GM23248 (cell line): Measurements from ENCODE around the gene CELA3A. TPM values are rescaled to one million over a fixed set of nuclear protein-coding genes. Genes with fewer than 3 reads are reported as not detected.

ENCODE experiments used
- DNase-seq: peaks from one replicate; pipeline ENCODE4 v3.0.0-alpha.2; 2015
- H2AFZ ChIP-seq: fragments of 200-600 bp; sonication (generic); 2 replicates; pipeline ENCODE4 v1.6.1; 2016; ENCODE audit warnings: antibody characterized with exemption
- H3F3A ChIP-seq: fragments of 200-600 bp; sonication (generic); 2 replicates; pipeline ENCODE4 v1.6.1; 2016; ENCODE audit warnings: mild to moderate bottlenecking, antibody characterized with exemption, mixed run types; ENCODE audit not compliant: insufficient read depth
- H3K27ac ChIP-seq: fragments of 200-600 bp; sonication (generic); 2 replicates; pipeline ENCODE4 v1.5.1; 2016; ENCODE audit warnings: mild to moderate bottlenecking
- H3K27me3 ChIP-seq: fragments of 200-600 bp; sonication (generic); replicated peaks from 2 replicates; pipeline ENCODE4 v1.6.1; 2016; ENCODE audit warnings: mild to moderate bottlenecking; ENCODE audit not compliant: insufficient read depth
- H3K36me3 ChIP-seq: fragments of 200-600 bp; sonication (generic); 2 replicates; pipeline ENCODE4 v1.6.1; 2016; ENCODE audit warnings: low read depth, mild to moderate bottlenecking
- H3K4me1 ChIP-seq: fragments of 200-600 bp; sonication (generic); 2 replicates; pipeline ENCODE4 v1.6.1; 2016; ENCODE audit warnings: mild to moderate bottlenecking; ENCODE audit not compliant: insufficient read depth
- H3K4me2 ChIP-seq: fragments of 200-600 bp; sonication (generic); one replicate; pipeline ENCODE4 v1.6.1; 2016; ENCODE audit warnings: mild to moderate bottlenecking; ENCODE audit not compliant: unreplicated experiment
- H3K4me3 ChIP-seq: fragments of 200-600 bp; sonication (generic); 2 replicates; pipeline ENCODE4 v1.5.1; 2016; ENCODE audit warnings: mild to moderate bottlenecking
- H3K79me2 ChIP-seq: fragments of 200-600 bp; sonication (generic); 2 replicates; pipeline ENCODE4 v1.6.1; 2016; ENCODE audit warnings: mild to moderate bottlenecking; ENCODE audit not compliant: insufficient read depth
- H3K9ac ChIP-seq: fragments of 200-600 bp; sonication (generic); 2 replicates; pipeline ENCODE4 v1.6.1; 2016; ENCODE audit warnings: mild to moderate bottlenecking
- H3K9me2 ChIP-seq: fragments of 200-600 bp; sonication (generic); 2 replicates; pipeline ENCODE4 v1.6.1; 2016; ENCODE audit warnings: mixed run types, mild to moderate bottlenecking, moderate library complexity; ENCODE audit not compliant: insufficient read depth
- H3K9me3 ChIP-seq: fragments of 200-600 bp; sonication (generic); one replicate; pipeline ENCODE4 v1.6.1; 2017; ENCODE audit warnings: low read depth
- H4K20me1 ChIP-seq: fragments of 200-600 bp; sonication (generic); 2 replicates; pipeline ENCODE4 v1.6.0; 2016; ENCODE audit not compliant: insufficient read depth
- EZH2 ChIP-seq: fragments of 200-600 bp; sonication (generic); IDR thresholded peaks from 2 replicates; pipeline ENCODE4 v1.6.1; 2018; ENCODE audit warnings: antibody characterized with exemption, mild to moderate bottlenecking; ENCODE audit not compliant: insufficient read depth, poor library complexity, severe bottlenecking
- EZH2phosphoT487 ChIP-seq: fragments of 200-600 bp; sonication (generic); IDR thresholded peaks from 2 replicates; pipeline ENCODE4 v1.6.1; 2018; ENCODE audit warnings: antibody characterized with exemption, moderate library complexity, mild to moderate bottlenecking, low read depth; ENCODE audit not compliant: insufficient read depth
- WGBS, 2 experiments: methylation state at CpG; one replicate each; pipeline ENCODE4 v1.1.6; 2015 to 2017; ENCODE audit warnings: low lambda C conversion rate in 2 of 2, low coverage in 1 of 2; ENCODE audit errors: missing lambda C conversion rate in 2 of 2; 5-methylcytosine and 5-hydroxymethylcytosine counted together
- in situ Hi-C: fragments of 300-500 bp; cut with MboI; formaldehyde crosslinking; loops from 2 replicates; pipeline ENCODE4 v1.15.0; 2020
- polyA plus RNA-seq: library from polyadenylated mRNA; unstranded; fragments of >200 nt; fragmentation: Nextera tagmentation; extraction: Ambion mirVana; gene quantifications from 2 replicates; pipeline ENCODE4 v1.2.1, GENCODE V29; 2016
- total RNA-seq: library from RNA; depleted of rRNA; stranded (reverse); fragments of >200 nt; shearing (Covaris generic); gene quantifications from 2 replicates; pipeline ENCODE4 v1.2.3, GENCODE V29; 2014; rRNA removed

The CELA3A gene
- total RNA-seq (not detected in 2 replicates), polyA plus RNA-seq (not detected in 2 replicates)

GRCh38 chr1:22001409-22001808 lies at the start of gene CELA3A:
Gene CELA3A, plus strand, starts transcription at chr1:22001657. Its CDS starts 18 bp downstream, at chr1:22001675.
- TF ChIP-seq EZH2 (no peak), EZH2phosphoT487 (no peak)
- Histone ChIP-seq H2AFZ (no peak within 1 kb of the TSS), H3K9ac (no peak within 1 kb of the TSS), H3K9me2 (no peaks in the 10 kb centered on the region), H3K36me3 (no peaks in the 10 kb centered on the region), H3K27ac (no peak within 1 kb of the TSS), H3K4me1 (no peaks in the 10 kb centered on the region), H3K79me2 (no peaks in the 10 kb centered on the region), H3K9me3 (no peaks in the 10 kb centered on the region), H3K4me2 (no peak within 1 kb of the TSS), H3K27me3 (no peaks in the 10 kb centered on the region), H3K4me3 (no peak within 1 kb of the TSS), H3F3A (no peaks in the 10 kb centered on the region), H4K20me1 (no peaks in the 10 kb centered on the region)
- in situ Hi-C loops, result no loop called here
- DNase-seq, result no peak
- WGBS, 2 experiments, result 65 to 71% methylated on average over 5 of the region's 5 CpGs

DNA sequence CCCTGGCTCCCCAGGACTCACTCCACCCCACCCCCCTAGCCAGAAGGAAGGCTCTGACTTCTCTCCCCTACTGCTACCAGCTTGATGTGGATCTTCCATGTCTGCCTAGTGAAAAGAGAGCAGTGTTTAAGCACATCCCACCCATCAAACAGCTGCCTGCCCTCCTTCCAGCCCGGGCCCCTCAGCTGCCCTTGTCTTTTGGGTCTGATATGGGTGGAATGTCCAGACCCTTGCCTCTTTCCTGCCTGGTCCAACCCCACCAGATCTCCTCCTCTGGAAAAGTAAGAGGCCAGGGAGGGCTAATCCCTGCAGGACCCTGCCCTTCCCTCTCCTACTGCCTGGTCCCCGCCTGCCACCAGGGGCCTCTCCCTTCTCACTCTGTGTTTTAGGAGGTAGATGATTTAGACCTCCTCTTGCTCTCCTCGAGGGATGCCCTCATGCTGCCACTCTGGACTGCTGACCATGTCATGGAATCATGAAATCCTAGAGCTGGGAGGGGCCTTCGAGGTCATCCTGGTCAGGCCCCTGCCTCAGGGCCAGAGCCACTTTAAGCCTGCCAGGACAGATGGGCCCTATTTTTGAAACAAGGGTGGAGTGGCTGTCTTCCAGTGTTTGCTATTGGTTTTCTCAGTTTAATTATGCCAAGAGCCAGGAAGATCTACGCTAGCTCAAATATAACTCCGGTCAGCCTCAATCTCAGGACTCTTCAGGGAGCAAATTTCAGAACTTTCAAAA lies 48.5 kb upstream of the CELA3A start:
- Histone ChIP-seq H3K79me2 (no peaks in the 10 kb centered on the region), H3K4me2 (no peak overlapping the region), H3K27ac (no peak overlapping the region), H2AFZ (no peak overlapping the region), H3K27me3 (no peaks in the 10 kb centered on the region), H3K9me3 (no peaks in the 10 kb centered on the region), H3F3A (no peaks in the 10 kb centered on the region), H3K9me2 (no peaks in the 10 kb centered on the region), H3K4me3 (no peak overlapping the region), H4K20me1 (no peaks in the 10 kb centered on the region), H3K36me3 (no peaks in the 10 kb centered on the region), H3K4me1 (peaks cover 7% of the 10 kb centered on the region), H3K9ac (no peak overlapping the region)
- in situ Hi-C loops, result no loop called here
- no peak for DNase-seq
- WGBS, 2 experiments, result 76% methylated on average over 6 of the region's 6 CpGs
- TF ChIP-seq EZH2 (no peak), EZH2phosphoT487 (no peak)

GRCh38 chr1:21955058-21955457 lies 46.4 kb upstream of the CELA3A start:
- Histone ChIP-seq H3K27ac (no peak overlapping the region), H3K36me3 (no peaks in the 10 kb centered on the region), H3K9me2 (no peaks in the 10 kb centered on the region), H3K9me3 (no peaks in the 10 kb centered on the region), H3K4me2 (no peak overlapping the region), H2AFZ (no peak overlapping the region), H3F3A (no peaks in the 10 kb centered on the region), H3K9ac (no peak overlapping the region), H4K20me1 (no peaks in the 10 kb centered on the region), H3K27me3 (no peaks in the 10 kb centered on the region), H3K79me2 (no peaks in the 10 kb centered on the region), H3K4me1 (peaks cover 7% of the 10 kb centered on the region), H3K4me3 (no peak overlapping the region)
- DNase-seq, result no peak
- in situ Hi-C loops, result no loop called here
- 68 to 75% methylated on average over 14 to 16 of the region's 16 CpGs for WGBS, 2 experiments
- TF ChIP-seq EZH2 (no peak), EZH2phosphoT487 (no peak)

DNA sequence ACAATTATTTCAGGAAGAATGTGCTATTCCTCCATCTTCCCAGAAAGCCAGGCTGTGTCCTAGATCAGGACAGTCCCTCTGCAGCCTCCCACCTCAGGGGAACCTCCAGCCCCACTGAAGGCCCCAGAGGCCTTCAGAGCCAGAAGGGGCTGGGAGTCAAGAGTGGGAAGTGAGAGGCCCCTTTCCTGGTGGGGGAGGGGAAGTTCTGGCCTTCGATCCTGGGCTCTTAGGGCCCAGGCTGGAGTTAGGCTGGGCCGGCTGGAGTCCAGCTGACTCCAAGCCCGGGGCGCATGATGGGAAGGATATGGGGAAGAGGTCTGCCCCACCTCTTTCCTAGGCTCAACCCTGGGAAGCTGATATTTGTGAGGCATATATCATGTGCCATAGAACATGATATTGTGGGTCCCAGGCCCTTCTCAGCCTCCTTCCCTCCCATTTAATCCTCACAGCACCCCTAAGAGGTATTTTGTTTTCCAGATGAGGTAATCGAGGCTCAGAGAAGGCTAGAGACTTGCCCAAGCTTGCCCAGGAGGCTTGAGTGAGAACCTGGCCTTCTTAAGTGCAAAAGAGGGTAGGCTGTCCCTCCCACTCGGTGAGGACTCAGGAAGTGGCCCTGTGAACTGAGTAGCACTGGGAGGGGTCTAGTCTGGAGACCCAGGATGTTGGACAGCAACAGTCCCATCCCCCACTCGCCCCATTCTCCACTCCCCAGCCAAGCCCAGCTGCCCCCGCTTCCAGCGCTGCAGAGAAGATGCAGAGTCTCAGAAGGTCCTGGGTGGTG lies 45.8 kb upstream of the CELA3A start:
- Histone ChIP-seq H3K27me3 (no peaks in the 10 kb centered on the region), H3K9ac (no peak overlapping the region), H3F3A (no peaks in the 10 kb centered on the region), H3K27ac (no peak overlapping the region), H2AFZ (no peak overlapping the region; the same call in 1 of the 2 replicates), H3K4me1 (peaks cover 7% of the 10 kb centered on the region), H3K79me2 (no peaks in the 10 kb centered on the region), H3K9me2 (no peaks in the 10 kb centered on the region), H3K9me3 (no peaks in the 10 kb centered on the region), H4K20me1 (no peaks in the 10 kb centered on the region), H3K4me2 (no peak overlapping the region), H3K36me3 (no peaks in the 10 kb centered on the region), H3K4me3 (no peak overlapping the region)
- TF ChIP-seq EZH2 (no peak), EZH2phosphoT487 (no peak)
- DNase-seq, result no peak
- WGBS, 2 experiments, result 79 to 80% methylated on average over 9 of the region's 9 CpGs
- in situ Hi-C loops, result no loop called here
